Epithelial cell of prostate (primary cell): ENCODE data around the gene DNAJB4.
"Not testable (repeated sequence)": the region's sequence is repeated elsewhere in the genome, so short reads cannot be mapped to it uniquely, and the experiment has no call there.

Experiments
- DNase-seq: peaks from one replicate; pipeline ENCODE4 v3.0.0-alpha.2; 2011; ENCODE audit warnings: low read depth, low spot score
- H3K27ac ChIP-seq: fragments of 450-650 bp; 2 replicates; pipeline ENCODE4 v1.5.1; 2017; ENCODE audit warnings: mild to moderate bottlenecking

DNAJB4 gene

GRCh38 chr1:78004719-78005447, at the start of gene DNAJB4:
Gene DNAJB4, plus strand, starts transcription at chr1:78004939. Its CDS starts 172 bp downstream, at chr1:78005111.
- peak; percentile 79 for DNase-seq

DNA sequence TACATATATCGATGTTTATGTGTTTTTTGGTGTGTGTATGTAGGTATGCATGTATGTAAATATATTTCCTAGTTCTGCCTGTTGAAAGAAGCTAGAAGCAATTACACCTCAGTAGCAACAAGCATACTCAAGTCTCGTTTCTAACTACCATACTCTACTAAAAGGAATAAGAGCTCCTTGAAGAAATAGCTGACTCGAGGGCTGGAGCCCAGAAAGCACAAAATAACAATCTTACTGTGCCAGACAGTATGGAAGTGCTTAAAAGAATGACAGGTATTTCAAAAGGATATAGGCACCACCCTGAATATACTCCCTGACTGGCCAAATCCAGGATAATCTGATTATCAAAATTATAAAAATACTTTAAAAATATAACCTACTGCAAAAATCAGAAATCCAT, 49.0 kb upstream of the DNAJB4 start:
- DNase-seq = no peak
- no peak overlapping the region for H3K27ac ChIP-seq

More at GRCh38 chr1:78004719-78005447, at the start of gene DNAJB4:
- peak within 1 kb of the TSS; percentile 85 for H3K27ac ChIP-seq

DNA sequence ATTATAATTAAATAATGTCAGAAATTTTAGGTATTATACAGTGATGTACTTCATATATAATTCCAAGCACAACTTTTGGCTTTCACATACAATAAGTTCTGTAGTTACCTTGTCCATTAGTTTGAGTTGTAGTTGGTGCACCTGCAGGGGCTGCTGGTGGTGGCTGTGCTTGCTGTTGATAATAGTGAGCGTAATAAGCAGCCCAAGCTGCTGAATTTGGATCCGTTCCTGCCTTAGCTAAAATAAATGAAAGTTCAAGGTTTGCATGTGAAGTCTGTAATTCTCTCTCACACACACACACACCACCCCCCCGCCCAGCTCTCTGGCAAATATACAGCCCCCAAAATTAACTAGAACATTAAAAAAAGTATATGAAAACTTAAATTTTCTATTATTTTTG, 48.3 kb upstream of the DNAJB4 start:
- no peak overlapping the region for H3K27ac ChIP-seq
- DNase-seq = no peak

DNA sequence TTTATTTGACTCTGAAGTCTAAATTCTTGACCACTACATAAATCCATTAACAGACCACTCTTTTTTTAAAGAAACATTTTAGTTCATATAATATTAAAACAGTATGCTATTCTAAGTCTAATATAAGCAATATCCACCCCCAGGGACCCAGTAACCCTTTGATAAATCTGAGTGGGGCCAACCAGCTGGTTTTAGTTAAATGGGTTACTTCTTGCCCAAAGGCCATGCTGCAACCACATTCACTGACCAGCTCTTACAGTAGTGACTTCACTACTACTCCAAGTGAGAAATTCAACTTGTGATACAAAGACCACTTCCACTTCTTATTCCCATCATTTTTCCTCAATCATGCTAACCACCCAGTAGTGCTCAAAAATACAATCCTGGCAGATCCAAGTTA, 46.3 kb upstream of the DNAJB4 start:
- H3K27ac ChIP-seq = no peak overlapping the region
- DNase-seq = no peak

GRCh38 chr1:77958850-77959249, 45.9 kb upstream of the DNAJB4 start:
- DNase-seq = no peak
- H3K27ac ChIP-seq = no peak overlapping the region

- no peak overlapping the region for H3K27ac ChIP-seq
Observed at GRCh38 chr1:77961392-77961791, 43.3 kb upstream of the DNAJB4 start.

DNA sequence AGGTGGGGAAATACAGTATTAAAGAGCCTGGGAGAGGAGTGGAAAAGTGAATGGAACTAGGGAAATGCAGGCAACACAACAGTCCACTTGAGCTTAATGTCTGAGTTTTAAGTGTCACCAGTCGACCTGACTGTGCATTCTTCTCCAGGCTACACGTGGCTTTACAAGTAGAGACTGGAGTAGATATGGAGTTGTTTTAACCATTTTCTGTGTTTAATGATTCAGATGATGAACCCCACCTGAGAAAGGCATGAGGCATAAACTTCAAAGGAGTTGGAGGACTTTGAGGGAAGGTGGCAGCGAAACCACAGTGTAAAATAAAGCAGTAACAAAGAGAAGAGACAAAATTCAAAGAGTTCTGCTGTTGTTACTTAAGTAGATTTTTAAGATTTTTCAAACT, 38.4 kb upstream of the DNAJB4 start:
- DNase-seq = no peak
- H3K27ac ChIP-seq = no peak overlapping the region

More at GRCh38 chr1:77961392-77961791, 43.3 kb upstream of the DNAJB4 start:
- DNase-seq = no peak

DNA sequence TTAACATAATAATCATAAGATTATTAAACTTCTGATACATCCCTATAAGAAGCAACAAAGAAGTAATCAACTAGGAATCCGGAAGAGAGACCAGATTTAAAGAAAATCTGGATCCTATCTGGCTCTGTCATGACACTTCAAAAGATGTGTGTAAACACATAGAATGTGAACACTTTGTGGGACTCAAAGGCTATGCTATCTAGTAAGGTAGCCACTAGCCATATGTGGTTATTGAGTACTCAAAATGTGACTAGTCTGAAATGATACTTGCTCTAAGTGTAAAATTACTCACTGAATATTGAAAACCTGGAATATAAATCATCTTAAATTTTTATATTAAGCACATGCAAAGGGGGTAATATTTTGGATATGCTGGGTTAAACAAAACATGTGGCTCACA, 34.5 kb upstream of the DNAJB4 start:
- no peak for DNase-seq
- H3K27ac ChIP-seq = no peak overlapping the region

DNA sequence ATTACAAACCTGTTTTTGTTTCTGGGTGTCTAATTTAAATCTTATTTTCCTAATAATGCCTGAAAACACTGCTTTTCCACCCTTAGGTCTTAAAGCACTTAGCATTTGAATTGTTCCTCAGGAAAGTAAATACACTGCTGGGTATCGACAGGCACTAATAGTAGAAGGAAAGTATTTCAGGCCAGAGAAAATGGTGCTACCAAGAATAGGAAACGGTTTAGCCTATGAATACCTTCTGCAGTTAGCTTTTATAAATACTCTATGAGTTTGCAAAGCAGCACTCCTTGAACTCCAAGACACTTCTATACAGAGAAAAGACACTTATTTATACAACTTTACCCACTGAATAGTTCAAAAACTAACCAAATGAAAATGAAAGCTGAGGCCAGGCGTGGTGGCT, 32.7 kb upstream of the DNAJB4 start:
- H3K27ac ChIP-seq = no peak overlapping the region
- no peak for DNase-seq

DNA sequence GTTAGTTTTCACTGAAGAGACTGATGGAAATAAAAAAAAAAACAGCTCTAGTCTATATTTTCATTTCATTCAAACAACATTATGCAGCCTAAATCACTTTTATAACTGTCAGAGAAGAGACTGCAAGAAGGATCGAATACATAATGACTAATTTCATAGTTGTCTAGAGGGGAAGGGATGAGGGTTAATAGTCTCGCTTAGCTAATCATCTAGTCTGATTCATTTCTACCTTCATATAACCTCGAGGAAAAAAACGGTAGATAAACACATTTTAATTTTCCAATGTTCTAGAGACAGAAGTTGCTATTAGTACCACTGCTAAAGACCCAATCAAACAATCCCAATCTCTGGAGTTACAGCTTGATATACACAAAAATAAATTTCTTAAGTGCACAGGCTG, 29.4 kb upstream of the DNAJB4 start:
- peak overlapping the region; percentile 95 for H3K27ac ChIP-seq
- no peak for DNase-seq

- no peak for DNase-seq
- H3K27ac ChIP-seq = peak overlapping the region; percentile 95
Observed at GRCh38 chr1:77975907-77976306, 28.8 kb upstream of the DNAJB4 start.

DNA sequence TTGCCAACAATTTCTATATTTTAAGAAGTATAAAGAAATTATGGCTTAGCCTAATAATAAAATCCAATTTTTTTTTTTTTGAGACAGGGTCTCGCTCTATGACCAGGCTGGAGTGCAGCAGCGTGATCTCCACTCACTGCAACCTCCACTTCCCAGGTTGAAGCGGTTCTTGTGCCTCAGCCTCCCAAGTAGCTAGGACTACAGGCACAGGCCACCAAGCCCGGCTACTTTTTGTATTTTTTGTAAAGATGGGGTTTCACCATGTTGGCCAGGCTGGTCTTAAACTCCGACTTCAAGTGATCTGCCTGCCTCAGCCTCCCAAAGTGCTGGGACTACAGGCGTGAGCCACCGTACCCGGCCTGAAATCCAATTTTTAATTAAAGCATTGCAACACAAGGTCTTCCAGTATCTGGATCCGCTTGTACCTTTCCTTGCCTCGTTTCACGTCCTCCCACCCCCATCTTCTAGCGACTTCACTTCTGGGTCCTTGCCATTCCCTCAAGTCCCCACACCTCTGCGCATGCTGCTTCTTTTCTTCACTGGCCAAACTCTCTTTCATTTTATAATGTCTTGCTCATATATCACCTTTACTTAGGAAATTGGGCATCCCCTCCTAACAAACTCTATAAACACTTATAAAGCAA, 28.2 kb upstream of the DNAJB4 start:
- peak overlapping the region; percentile 95 for H3K27ac ChIP-seq
- DNase-seq = no peak

DNA sequence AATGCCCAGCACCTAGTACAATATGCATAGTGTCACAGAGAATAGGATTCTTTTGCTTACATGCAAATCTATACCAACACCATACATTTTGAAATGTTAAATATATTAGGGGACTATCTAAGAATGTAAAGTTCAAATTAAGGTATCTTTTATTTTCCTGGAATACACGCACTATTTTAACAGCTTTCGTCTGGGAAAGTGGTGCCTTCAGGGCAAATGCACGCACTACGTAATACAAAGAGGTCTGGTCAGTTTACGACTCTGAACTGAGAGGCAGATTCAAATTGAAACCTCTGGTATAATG, 26.8 kb upstream of the DNAJB4 start:
- DNase-seq = no peak

GRCh38 chr1:77978293-77978968, 26.3 kb upstream of the DNAJB4 start:
- peak overlapping the region; percentile 95 for H3K27ac ChIP-seq
- peak; percentile 89 for DNase-seq

More for the DNA sequence above, 26.8 kb upstream of the DNAJB4 start:
- H3K27ac ChIP-seq = peak overlapping the region; percentile 95

DNA sequence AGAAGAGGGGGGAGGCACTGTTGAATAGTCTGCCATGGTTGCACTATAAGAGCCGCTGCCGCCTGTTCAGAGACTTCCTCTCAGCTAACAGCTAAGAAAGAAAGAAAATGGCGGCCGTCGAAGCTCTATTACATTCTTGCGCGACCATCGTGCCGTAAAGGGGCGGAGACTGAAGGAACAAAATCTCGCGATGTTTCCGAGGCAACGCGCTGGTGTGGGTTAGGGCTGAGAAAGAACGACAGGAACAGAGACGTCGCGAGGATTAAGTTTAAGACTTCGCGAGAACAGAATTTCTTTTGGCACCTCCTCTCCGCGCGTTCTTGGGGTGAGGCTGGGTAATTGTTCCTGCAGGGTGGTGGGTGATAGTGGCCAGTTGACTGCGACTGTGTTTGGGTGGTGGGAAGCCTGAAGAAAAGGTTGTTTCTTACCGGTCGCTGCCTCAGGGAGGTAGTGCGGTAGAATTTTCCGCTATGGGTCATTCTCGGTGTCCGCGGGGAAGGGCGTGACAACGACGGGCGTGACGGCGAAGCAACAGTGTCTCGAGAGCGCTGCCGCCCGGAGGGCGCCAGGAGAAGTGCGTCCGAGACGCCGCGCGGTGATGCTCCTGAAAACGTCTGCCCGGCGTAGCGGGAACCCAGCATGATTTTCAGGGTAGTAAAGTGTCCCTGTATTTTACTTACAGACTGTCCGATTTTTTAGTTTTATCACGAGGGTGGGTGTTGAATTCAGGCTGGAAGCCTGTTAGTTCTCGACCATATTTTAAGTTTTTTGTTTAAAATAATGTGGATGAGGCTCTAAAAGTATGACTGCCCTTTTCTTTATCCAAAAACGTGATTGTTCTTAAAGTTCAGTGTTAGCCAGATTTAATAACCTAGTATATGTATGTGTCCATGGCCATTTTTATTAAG, 25.5 kb upstream of the DNAJB4 start, which contains the start of gene FUBP1:
Gene FUBP1 (minus strand): TSS at position 104 of the 908 bp plus-strand sequence. CDS start 68 bp downstream, at position 36.
- peak within 1 kb of the TSS; percentile 95 for H3K27ac ChIP-seq
- DNase-seq = peak; percentile 96

GRCh38 chr1:77983352-77983996, 21.3 kb upstream of the DNAJB4 start:
- not testable (repeated sequence) for H3K27ac ChIP-seq

GRCh38 chr1:77983997-77984355, 20.8 kb upstream of the DNAJB4 start:
- no peak for DNase-seq
- no peak overlapping the region for H3K27ac ChIP-seq

More at GRCh38 chr1:77983352-77983996, 21.3 kb upstream of the DNAJB4 start:
- DNase-seq = not testable (repeated sequence)

GRCh38 chr1:77984629-77985028, 20.1 kb upstream of the DNAJB4 start:
- no peak overlapping the region for H3K27ac ChIP-seq

DNA sequence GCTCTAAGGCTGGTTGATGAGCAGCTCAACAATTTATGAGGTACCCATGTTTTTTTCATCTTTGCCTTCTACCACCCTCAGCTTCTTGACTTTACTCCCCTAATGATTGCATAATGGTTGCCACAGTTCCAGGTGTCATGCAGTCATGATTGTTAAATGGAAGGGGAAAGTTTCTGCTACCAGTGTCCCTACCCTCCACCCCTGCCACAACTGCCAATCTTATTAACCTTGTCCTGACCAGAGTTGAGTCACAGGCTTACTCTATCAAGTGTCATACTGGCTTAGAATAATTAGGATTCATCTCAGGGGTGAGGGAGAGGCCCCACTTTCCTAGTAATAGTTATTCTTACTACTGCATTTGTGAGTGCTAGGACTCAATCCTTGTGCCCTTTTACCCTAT, 17.9 kb upstream of the DNAJB4 start:
- no peak for DNase-seq
- no peak overlapping the region for H3K27ac ChIP-seq

More at GRCh38 chr1:77984629-77985028, 20.1 kb upstream of the DNAJB4 start:
- DNase-seq = no peak

- no peak for DNase-seq
- H3K27ac ChIP-seq = no peak overlapping the region
Observed at GRCh38 chr1:77987919-77988318, 16.8 kb upstream of the DNAJB4 start.
